ENCODE data around the gene IRGQ.
A peak's percentile ranks its signal among the peaks of the same experiment; 100 is the strongest.

Gene IRGQ

DNA sequence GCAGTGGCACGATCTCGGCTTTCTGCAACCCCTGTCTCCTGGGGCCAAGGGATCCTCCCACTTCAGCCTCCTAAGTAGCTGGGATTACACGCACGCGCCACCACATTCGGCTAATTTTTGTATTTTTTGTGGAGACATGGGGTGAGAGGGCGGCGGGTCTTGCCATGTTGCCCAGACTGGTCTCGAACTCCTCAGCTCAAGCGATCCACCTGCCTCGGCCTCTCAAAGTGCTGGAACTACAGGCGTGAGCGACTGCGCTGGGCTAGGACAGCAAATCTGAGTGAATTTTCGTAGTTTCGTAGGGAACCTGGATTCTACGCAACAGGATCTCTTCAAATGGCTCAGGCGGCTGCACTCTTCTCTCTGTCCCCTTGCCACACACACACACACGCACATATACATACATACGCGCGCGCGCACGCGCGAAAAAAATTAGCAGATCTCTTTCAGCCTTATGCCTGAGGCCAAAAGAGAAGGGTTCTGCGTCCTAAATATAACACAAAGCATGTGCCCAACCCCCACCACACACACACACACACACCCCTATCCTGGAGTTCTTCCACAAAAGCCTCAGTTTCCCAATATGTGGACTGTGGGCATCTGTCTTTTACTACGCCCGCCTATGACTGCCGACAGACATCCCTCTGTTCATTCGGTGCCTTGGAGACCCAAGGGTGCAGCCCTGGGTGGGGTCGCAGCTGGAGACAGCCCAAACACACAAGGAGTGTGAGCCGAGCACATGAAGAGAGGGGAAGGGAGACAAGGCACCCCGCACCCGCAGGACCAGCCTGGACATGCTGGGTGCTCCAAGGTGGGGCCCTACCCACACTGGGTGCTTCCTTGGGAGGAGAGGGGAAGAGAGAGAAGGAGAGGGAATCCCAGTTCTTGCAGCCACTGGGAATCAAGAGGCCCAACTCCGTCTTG, 19.7 kb downstream of the IRGQ start:
- TF ChIP-seq POLR2A (IDR thresholded peaks at IDR 0.05; ENCODE audit: low read length) (no peak), GATA1 (IDR thresholded peaks at IDR 0.05; ENCODE audit: low read depth, low read length) (no peak)
- DNase-seq: peak in 1 of 2 experiments; percentile 44

DNA sequence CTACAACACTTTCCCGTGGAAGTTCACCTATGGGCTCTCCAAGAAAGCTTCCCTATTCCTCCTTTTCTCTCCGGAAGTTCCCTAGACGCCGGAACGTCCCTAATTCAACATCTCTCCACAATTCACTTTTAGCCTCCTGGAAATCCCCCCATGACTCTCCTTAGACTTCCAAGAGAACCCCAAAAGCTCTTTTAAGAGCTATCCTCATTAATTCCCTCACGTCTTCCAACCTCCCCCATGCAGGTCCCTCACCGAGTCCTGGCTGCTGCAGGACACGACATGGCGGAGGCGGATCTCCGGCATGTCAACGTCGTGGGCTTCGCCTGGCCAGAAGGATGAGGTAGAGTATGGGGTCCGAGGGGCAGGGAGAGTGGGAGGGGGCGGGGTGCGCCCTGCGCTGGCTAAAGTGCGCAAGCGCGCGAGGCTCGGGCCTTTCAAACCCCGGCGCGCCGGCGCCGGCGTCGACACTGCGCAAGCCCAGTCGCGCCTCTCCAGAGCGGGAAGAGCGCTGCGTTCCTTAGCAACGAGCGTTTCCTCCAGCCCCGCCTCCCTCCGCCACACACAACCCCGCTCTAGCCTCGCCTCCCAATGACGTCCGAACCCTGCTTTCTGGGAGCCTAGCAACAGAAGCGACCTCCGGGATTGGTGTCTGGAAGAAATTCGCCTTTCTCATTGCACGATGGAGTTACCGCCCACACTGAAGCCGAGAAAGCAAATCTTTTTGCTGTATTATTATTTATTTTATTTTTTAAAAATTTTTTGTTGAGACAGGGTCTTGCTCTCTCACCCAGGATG, 20.6 kb downstream of the IRGQ start, which contains the start of the genes PINLYP and XRCC1:
TSS of gene PINLYP (plus strand) at position 646 of the 795 bp plus-strand sequence. CDS start 1,391 bp downstream, outside the sequence.
TSS of gene XRCC1 (minus strand) at position 372 of the 795 bp plus-strand sequence. CDS start at position 303, 69 bp downstream.
- TF ChIP-seq GATA1 (IDR thresholded peaks at IDR 0.05; ENCODE audit: low read depth, low read length): no peak
- peak; percentile 58 for TF ChIP-seq POLR2A (IDR thresholded peaks at IDR 0.05; ENCODE audit: low read length)
- DNase-seq: peak; percentile 99

DNA sequence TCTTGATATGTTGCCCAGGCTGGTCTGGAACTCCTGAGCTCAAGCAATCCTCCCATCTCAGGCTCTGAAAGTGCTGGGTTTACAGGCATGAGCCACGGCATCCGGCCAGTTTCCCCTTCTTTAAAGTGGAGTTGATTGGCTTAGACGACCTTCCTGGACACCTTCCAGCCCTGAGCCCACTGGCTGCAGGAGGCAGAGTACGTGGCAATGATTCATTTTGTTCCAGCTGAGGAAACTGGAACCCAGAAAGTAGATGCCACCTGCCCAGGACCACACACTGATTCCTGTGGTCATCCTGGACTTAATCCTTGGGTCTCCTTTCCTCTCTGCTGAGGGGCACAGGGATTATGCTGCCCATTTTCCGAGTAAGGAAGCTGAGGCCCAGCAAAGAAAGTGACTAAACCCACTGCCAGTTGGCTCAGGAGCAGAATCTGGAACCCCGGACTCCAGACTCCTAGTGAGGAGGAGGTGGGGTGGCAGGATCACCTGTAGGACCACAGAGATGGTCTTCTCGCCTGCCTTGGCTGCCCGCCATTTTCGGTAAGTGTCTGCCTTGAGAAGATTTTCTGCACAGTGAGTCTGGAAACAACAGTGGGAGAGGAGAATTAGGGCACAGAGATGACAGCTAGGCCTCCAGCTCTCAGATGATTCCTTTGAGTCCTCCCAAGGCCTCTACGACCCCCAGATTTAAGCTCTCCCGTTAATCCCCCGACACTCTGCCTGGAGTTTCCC, 21.3 kb downstream of the IRGQ start:
- TF ChIP-seq GATA1 (IDR thresholded peaks at IDR 0.05; ENCODE audit: low read depth, low read length): no peak
- no peak for TF ChIP-seq POLR2A (IDR thresholded peaks at IDR 0.05; ENCODE audit: low read length)
- peak; percentile 38 to 55 for DNase-seq

DNA sequence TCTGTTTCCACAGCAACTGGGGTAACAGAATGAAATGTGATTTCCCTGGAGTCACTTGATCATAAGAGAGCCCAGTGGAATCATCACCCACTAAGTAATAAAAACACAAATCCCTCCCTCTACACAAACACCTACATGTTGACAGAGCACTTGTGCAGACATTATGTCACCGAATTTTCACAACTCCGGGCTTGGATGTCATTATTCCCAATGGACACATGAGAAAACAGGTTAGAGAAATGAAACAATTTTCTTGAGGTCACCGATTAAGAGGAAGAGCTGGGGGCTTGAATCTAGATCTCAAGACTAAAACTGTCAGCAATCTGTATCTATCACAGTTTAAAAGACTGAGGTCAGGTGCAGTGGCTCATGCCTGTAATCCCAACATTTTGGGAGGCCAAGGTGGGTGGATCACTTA, 23.8 kb downstream of the IRGQ start:
- TF ChIP-seq POLR2A (IDR thresholded peaks at IDR 0.05; ENCODE audit: low read length): no peak
- no peak for TF ChIP-seq GATA1 (IDR thresholded peaks at IDR 0.05; ENCODE audit: low read depth, low read length)
- DNase-seq: no peak

DNA sequence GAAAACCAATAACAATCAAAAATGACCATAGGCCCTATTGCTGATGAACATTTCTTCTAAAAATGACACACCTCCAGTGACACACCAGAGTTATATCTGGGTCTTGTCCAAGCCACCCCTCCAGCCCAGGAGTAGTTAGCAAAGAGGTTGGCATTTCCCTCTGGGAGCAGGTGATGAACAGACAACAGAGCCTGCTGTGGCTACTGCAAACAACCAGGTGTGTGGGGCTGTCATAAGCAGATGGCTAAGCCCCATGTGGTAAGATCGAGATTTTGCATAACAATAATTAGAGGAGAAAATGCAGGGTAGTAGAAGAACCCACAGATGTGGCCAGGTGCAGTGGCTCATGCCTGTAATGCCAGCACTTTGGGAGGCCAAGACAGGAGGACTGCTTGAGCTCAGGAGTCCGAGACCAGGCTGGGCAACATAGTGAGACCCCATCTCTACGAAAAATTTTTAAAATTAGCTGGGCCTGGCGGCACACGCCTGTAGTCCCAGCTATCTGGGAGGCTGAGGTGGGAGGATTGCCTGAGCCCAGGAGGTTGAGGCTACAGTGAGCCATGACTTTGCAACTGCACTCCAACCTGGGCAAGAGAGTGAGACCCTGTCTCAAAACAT, 25.7 kb downstream of the IRGQ start:
- TF ChIP-seq GATA1 (IDR thresholded peaks at IDR 0.05; ENCODE audit: low read depth, low read length) (no peak), POLR2A (IDR thresholded peaks at IDR 0.05; ENCODE audit: low read length) (no peak)
- no peak for DNase-seq

DNA sequence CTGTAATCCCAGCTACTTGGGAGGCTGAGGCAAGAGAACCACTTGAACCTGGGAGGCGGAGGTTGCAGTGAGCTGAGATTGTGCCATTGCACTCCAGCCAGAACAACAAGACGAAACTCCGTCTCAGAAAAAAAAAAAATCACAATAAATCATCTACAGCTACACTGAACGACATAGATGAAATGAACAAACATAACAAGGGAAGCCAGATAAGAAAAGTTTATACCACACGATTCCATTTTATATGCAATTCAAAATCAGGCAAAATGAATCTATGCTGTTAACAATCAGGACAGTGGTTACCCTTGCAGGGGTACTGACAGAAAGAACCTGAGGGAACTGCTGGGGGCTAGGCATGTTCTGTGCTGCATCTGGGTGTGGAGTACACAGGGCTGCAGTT, 26.3 kb downstream of the IRGQ start:
- no peak for DNase-seq
- TF ChIP-seq GATA1 (IDR thresholded peaks at IDR 0.05; ENCODE audit: low read depth, low read length): no peak
- no peak for TF ChIP-seq POLR2A (IDR thresholded peaks at IDR 0.05; ENCODE audit: low read length)

DNA sequence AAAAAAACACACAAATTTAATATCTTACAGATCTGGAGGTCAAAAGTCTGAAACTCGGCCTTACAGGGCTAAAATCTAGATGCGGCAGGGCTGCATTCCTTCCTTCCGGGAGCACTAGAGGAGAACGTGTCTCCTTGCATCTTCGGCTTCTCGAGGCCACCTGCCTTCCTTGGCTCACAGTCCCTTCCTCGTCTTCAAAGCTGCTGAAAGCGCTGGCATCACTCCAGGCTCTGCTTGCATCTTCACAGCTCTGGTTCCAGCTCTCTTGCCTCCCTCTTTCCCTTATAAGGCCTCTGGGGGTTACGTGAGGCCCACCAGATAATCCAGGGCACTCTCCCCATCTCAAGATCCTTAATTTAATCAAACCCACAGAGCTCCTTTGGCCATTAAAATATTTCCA, 31.1 kb downstream of the IRGQ start:
- TF ChIP-seq POLR2A (IDR thresholded peaks at IDR 0.05; ENCODE audit: low read length): no peak
- TF ChIP-seq GATA1 (IDR thresholded peaks at IDR 0.05; ENCODE audit: low read depth, low read length): no peak
- DNase-seq: no peak

DNA sequence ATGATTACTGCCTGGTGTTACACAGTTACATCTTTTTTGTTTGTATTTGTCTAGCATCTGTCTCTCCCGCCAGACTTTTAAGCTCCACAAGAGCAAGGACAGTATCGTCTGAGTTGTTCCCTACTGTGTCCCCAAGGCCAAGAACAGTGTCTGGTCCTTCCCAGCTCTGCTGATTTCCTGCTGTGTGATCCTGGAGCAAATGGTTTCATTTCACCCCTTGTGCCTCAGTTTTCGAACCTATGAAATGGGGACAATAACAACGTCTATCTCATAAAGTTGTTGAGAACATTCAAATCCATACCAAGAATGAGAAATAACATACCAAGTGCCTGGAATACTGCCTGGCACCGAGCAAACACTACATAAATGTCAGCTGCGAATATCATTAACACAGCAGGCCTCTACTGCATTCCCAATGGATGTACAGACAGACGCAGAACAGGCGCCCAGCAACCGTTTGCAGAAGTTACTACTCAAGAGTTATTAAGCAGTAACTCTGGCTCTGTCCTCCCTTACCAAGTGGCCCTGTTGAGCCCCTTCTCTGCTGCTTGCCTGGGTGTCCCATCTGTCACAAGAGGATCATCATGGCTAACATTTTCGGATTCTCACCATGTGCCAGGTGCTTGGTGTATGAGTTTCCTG, 32.0 kb downstream of the IRGQ start:
- TF ChIP-seq POLR2A (IDR thresholded peaks at IDR 0.05; ENCODE audit: low read length) (no peak), GATA1 (IDR thresholded peaks at IDR 0.05; ENCODE audit: low read depth, low read length) (no peak)
- no peak for DNase-seq

DNA sequence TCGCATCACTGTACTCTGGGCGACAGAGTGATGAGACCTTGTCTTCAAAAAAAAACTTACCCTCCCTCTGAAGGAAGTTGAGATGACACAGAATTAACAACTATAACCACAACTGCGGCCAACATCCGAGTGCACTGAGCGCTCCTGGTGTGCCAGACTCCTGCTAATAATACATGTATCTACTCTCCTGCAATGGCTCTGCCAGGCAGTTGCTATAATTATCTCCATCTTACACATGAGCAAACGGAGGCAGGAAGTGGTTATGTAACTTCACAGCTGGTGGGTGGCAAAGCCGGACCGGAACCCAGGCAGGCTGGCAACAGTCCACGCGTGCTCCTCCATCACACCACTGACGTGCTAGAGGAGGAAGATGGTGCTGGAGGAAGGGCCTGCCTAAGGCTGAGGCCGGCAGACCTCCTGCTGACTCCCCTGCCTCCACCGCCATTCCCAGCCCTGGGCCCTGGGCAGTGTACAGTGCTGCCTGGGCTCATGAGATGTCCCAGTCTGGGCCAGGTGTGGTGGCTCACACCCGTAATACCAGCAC, 33.2 kb downstream of the IRGQ start:
- no peak for TF ChIP-seq GATA1 (IDR thresholded peaks at IDR 0.05; ENCODE audit: low read depth, low read length)
- TF ChIP-seq POLR2A (IDR thresholded peaks at IDR 0.05; ENCODE audit: low read length): peak; percentile 58
- DNase-seq: peak; percentile 55 to 65

DNA sequence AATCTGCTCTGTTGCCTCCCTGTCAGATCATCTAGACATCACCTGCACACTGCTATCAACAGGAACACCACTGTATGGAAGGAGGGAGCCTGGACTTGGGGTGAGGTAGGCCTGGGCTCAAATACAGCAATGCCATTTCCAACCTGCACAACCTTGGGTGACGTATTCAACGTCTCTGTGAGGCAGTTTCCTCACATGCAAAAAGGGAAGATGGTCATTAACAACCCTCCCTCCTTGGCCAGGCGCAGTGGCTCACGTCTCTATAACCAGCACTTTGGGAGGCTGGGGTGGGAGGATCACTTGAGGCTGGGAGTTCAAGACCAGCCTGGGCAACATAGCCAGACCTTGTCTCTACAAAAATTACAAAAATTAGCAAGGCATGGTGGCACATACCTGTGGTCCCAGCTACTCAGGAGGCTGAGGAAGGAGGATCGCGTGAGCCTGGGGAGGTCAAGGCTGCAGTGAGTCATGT, 33.7 kb downstream of the IRGQ start:
- TF ChIP-seq GATA1 (IDR thresholded peaks at IDR 0.05; ENCODE audit: low read depth, low read length): no peak
- TF ChIP-seq POLR2A (IDR thresholded peaks at IDR 0.05; ENCODE audit: low read length): no peak
- DNase-seq: no peak

DNA sequence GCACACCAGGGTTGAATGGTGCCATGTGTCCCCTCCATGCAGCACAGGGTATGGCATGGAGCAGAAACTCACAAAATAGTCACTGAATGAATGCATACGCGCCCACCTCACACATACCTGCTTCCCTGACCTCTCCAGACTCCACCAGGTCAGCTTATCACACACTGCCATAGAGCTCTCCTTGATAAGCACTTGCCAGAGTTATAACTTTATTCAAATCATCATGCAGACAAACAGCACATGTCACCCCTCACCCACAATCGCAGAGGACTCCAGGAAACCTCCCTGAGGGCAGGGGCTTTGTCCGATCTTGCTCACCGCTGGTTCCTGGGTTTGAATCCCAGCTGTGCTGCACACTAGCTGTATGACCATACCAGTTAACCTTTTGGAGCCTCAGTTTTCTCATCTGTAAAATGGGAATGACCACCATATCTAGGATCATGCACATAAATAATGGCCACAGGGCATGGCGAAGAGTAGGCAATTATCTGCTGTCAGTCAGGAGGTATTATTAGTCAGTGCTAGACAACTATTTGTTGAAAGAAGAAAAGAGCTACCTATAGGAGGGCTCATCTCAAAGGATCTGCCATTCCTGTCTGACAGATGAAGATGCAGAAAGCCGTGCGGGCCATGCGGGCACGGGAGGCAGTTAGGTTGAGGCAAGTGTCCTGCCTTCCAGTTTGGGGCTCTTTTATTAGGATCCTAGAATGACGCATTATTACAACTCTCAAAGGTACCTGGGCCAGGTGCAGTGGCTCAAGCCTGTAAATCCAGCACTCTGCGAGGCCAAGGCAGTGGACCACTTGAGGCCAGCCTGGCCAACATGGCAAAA, 34.6 kb downstream of the IRGQ start:
- peak in 1 of 2 experiments; percentile 13 for DNase-seq

More for the DNA sequence above, 34.6 kb downstream of the IRGQ start:
- TF ChIP-seq POLR2A (IDR thresholded peaks at IDR 0.05; ENCODE audit: low read length): no peak
- no peak for TF ChIP-seq GATA1 (IDR thresholded peaks at IDR 0.05; ENCODE audit: low read depth, low read length)

Data from erythroblast (primary cell).